Spleen (tissue), 7 donors: ENCODE data around the gene AGPS.
"Not testable (repeated sequence)": the region's sequence is repeated elsewhere in the genome, so short reads cannot be mapped to it uniquely, and the experiment has no call there.

ENCODE experiments used
- POLR2A ChIP-seq, 3 donors: fragments of 450-650 bp; IDR thresholded peaks; one replicate each; pipeline ENCODE4 v1.5.1; 2017; ENCODE audit warnings: antibody characterized with exemption in 3 of 3, mild to moderate bottlenecking in 1 of 3
- TF ChIP-seq, protein P1 (sequence below), 11 experiments: fragments of 200-600 bp in 7 of 11; fragments of 450-650 bp in 4 of 11; sonication (generic) in 4 of 11; IDR thresholded peaks in 8 of 11; conservative IDR thresholded peaks in 3 of 11; 1 replicate in 7 of 11; 2 replicates in 4 of 11; pipeline versions ENCODE4 v1.4.0 to v1.8.0; 2016 to 2021; ENCODE audit warnings: antibody characterized with exemption in 11 of 11, inconsistent platforms in 4 of 11, mild to moderate bottlenecking in 1 of 11
- donor health status: DM: no; HTN: no; CAD: no; lungs with moderate emphysema.
- donor health status: DM: no; HTN: no; CAD: no.
- donor health status: DM: no; HTN: no; CAD: no.

GRCh38 chr2:177431111-177431725, 38.6 kb downstream of the AGPS start:
- TF ChIP-seq, protein P1, sequence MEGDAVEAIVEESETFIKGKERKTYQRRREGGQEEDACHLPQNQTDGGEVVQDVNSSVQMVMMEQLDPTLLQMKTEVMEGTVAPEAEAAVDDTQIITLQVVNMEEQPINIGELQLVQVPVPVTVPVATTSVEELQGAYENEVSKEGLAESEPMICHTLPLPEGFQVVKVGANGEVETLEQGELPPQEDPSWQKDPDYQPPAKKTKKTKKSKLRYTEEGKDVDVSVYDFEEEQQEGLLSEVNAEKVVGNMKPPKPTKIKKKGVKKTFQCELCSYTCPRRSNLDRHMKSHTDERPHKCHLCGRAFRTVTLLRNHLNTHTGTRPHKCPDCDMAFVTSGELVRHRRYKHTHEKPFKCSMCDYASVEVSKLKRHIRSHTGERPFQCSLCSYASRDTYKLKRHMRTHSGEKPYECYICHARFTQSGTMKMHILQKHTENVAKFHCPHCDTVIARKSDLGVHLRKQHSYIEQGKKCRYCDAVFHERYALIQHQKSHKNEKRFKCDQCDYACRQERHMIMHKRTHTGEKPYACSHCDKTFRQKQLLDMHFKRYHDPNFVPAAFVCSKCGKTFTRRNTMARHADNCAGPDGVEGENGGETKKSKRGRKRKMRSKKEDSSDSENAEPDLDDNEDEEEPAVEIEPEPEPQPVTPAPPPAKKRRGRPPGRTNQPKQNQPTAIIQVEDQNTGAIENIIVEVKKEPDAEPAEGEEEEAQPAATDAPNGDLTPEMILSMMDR (IDR thresholded peaks at IDR 0.05 in 8 of 11, conservative IDR thresholded peaks at IDR 0.05 in 3 of 11): not testable (repeated sequence)
- TF ChIP-seq POLR2A (IDR thresholded peaks at IDR 0.05): not testable (repeated sequence)
